Right atrium auricular region (tissue), 2 donors: Measurements from ENCODE around the gene ASB1. TPM values are rescaled to one million over a fixed set of nuclear protein-coding genes. Genes with fewer than 3 reads are reported as not detected.

Experiments
- DNase-seq: peaks from one replicate; pipeline ENCODE4 v3.0.0-alpha.2; 2019; ENCODE audit warnings: low spot score
- H3K27ac ChIP-seq, 2 donors: fragments of 200-600 bp; sonication (generic); 1 replicate in 1 of 2; 2 replicates in 1 of 2; pipeline ENCODE4 v1.5.1; 2016 to 2019
- H3K27me3 ChIP-seq, 2 donors: fragments of 200-600 bp; sonication (generic); one replicate each; pipeline versions ENCODE4 v1.5.1 to v1.6.0; 2017 to 2019
- H3K36me3 ChIP-seq: fragments of 200-600 bp; sonication (generic); one replicate; pipeline ENCODE4 v1.5.1; 2016
- H3K4me1 ChIP-seq, 2 donors: fragments of 200-600 bp; sonication (generic); one replicate each; pipeline versions ENCODE4 v1.5.1 to v1.6.0; 2017 to 2019
- H3K4me3 ChIP-seq, 2 donors: fragments of 200-600 bp; sonication (generic); 1 replicate in 1 of 2; 2 replicates in 1 of 2; pipeline ENCODE4 v1.5.1; 2017 to 2019; ENCODE audit warnings: mild to moderate bottlenecking in 1 of 2, moderate library complexity in 1 of 2
- H3K9me3 ChIP-seq, 2 donors: fragments of 200-600 bp; sonication (generic); one replicate each; pipeline ENCODE4 v1.5.1; 2019
- total RNA-seq, 2 donors: library from RNA; depleted of rRNA; stranded (reverse); fragments of >200 nt; gene quantifications; one replicate each; pipeline ENCODE4 v1.1.0, GENCODE V29; 2016
- TF ChIP-seq, protein P1 (sequence below), 2 donors: fragments of 200-600 bp; sonication (generic); IDR thresholded peaks; one replicate each; pipeline ENCODE4 v1.5.1; 2019; ENCODE audit warnings: antibody characterized with exemption in 2 of 2

Gene ASB1
- total RNA-seq, 2 donors from 2014 or later: 32.3 to 43.6 TPM

DNA sequence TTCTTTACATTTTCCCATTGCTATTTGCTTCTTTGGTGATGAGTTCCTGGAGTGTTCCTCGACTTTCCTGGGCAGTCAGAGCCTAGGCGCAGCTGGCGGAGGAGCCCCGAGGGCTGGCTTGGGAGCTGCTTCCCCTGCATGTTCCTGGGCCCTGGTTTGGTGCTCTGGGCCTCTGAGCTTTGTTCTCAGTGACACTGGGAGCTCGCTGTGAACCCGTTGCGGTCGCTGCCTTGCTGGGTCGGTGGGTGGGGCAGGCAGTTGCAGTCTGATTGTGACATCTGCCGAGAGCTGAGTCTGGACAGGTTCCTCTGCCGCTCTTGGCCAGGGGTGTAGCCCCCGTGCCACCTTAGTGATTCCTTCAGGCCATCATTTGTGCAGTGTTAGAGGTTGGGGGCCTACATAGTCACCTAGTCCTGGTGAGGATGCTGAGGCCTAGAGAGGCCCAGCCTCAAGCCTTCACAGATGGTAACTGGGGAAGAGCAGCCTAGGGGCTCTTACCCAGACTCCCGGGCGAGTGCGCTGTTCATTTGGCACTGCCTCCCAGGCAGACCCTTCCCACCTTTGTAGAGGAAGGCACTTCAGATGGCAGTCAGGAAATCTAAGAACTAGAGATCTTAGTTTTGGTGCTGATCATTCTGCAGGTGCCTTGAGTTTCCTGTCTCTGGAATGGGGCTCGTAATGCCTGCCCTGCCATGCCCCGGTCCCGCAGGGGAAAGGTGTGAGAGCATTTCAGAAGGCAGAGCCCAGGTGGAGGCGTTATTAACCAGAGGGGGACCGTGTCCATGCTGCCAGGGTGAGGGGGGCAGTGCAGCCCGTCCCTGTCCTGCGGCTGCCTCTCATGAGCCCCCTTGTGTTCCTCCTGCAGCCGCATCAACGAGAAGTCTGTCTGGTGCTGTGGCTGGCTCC lies 8.4 kb downstream of the ASB1 start:
- H3K27me3 ChIP-seq: no peaks in the 10 kb centered on the region
- H3K4me3 ChIP-seq: no peak overlapping the region
- DNase-seq: no peak
- no peak overlapping the region for H3K27ac ChIP-seq
- TF ChIP-seq, protein P1, sequence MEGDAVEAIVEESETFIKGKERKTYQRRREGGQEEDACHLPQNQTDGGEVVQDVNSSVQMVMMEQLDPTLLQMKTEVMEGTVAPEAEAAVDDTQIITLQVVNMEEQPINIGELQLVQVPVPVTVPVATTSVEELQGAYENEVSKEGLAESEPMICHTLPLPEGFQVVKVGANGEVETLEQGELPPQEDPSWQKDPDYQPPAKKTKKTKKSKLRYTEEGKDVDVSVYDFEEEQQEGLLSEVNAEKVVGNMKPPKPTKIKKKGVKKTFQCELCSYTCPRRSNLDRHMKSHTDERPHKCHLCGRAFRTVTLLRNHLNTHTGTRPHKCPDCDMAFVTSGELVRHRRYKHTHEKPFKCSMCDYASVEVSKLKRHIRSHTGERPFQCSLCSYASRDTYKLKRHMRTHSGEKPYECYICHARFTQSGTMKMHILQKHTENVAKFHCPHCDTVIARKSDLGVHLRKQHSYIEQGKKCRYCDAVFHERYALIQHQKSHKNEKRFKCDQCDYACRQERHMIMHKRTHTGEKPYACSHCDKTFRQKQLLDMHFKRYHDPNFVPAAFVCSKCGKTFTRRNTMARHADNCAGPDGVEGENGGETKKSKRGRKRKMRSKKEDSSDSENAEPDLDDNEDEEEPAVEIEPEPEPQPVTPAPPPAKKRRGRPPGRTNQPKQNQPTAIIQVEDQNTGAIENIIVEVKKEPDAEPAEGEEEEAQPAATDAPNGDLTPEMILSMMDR (IDR thresholded peaks at IDR 0.05): no peak
- peaks cover 0 to 6% of the 10 kb centered on the region in 2 donors for H3K9me3 ChIP-seq
- peaks cover 0 to 16% of the 10 kb centered on the region in 2 donors for H3K4me1 ChIP-seq
- peaks cover 39% of the 10 kb centered on the region for H3K36me3 ChIP-seq

DNA sequence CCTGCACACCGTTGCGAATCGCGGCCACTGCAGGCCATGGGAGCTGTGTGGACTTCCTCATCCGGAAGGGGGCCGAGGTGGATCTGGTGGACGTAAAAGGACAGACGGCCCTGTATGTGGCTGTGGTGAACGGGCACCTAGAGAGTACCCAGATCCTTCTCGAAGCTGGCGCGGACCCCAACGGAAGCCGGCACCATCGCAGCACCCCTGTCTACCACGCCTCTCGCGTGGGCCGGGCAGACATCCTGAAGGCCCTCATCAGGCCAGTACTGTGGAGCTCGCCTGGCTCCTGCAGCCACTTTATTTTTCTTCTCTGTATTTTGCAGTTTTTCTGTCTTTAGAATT lies 9.0 kb downstream of the ASB1 start:
- H3K4me3 ChIP-seq: no peak overlapping the region
- TF ChIP-seq, protein P1 (IDR thresholded peaks at IDR 0.05): no peak
- H3K9me3 ChIP-seq: peaks cover 0 to 2% of the 10 kb centered on the region in 2 donors
- H3K27ac ChIP-seq: no peak overlapping the region
- H3K27me3 ChIP-seq: no peaks in the 10 kb centered on the region
- H3K36me3 ChIP-seq: peaks cover 34% of the 10 kb centered on the region
- H3K4me1 ChIP-seq: peaks cover 0 to 23% of the 10 kb centered on the region in 2 donors
- DNase-seq: no peak

DNA sequence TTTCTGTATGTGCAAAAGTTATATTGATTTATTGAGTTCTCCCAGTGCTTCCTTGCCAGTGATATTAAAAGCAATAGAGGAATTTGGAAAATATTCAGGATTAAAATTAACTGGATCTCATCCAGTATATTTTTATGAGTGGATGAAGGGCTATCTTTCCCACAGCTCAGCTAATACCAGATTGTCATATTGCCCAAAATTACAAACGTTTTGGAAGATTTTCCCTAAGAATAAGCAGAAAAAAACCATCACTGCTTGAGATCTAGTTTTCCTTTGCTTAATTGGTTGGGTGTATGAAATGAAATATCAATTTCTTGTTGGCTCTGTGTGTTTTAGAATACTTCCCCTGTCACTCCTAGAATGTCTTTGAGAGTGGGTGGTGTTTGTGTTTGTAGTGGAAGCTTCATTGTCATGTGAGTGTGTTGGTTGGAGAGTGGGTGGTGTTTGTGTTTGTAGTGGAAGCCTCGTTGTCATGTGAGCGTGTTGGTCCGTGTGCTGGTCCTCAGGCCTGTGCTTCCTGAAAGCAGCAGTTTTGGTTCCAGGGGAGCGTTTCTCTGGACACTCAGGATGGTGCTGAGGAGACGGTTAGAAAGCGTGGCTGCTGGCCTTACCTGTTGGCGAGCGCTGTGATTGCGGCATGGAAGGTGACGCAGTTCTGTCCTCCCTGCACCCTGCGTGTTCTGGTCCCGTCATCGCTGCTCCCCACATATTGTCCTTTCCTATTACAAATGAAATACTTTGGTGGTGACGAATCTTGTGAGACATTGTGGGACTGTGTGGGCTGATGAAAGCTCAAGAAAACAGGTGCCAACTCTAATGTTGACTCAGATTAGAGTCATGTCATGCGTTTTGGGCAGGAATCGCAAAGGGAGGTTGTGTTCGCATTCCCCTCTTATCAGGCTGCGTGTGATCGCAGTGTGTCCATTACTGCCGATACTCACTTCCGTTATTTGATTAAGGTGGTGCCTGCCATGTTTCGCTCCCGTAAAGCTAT lies 12.4 kb downstream of the ASB1 start:
- Histone ChIP-seq H3K4me3 (no peak overlapping the region), H3K27ac (peak overlapping the region; percentile 72 to 85), H3K4me1 (peaks cover 0 to 38% of the 10 kb centered on the region in 2 donors), H3K36me3 (peaks cover 22% of the 10 kb centered on the region), H3K9me3 (no peaks in the 10 kb centered on the region), H3K27me3 (no peaks in the 10 kb centered on the region)
- DNase-seq: peak; percentile 81
- TF ChIP-seq, protein P1 (IDR thresholded peaks at IDR 0.05): no peak

DNA sequence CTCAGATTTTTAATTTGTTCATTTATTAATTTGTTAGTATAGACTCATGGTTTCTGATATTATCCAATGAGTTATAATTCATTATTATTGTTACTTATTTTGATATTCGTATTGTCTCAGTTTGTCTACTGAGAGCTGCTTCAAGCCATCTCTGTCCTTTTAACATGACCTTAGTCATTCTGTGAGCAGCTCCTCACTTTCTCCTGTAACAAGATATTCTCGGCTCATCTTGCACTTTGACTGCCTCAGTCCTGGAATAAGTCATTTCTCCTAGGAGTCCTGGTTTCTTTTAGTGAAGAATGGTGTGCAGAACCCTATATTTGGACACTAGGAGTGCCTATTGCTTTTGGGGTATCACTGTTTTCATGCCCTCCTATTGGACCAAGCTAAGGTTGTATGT lies 13.2 kb downstream of the ASB1 start:
- Histone ChIP-seq H3K4me1 (peaks cover 0 to 38% of the 10 kb centered on the region in 2 donors), H3K4me3 (no peak overlapping the region), H3K27ac (peak overlapping the region; percentile 72 to 85), H3K9me3 (no peaks in the 10 kb centered on the region), H3K27me3 (no peaks in the 10 kb centered on the region), H3K36me3 (peaks cover 22% of the 10 kb centered on the region)
- no peak for DNase-seq
- TF ChIP-seq, protein P1 (IDR thresholded peaks at IDR 0.05): no peak

DNA sequence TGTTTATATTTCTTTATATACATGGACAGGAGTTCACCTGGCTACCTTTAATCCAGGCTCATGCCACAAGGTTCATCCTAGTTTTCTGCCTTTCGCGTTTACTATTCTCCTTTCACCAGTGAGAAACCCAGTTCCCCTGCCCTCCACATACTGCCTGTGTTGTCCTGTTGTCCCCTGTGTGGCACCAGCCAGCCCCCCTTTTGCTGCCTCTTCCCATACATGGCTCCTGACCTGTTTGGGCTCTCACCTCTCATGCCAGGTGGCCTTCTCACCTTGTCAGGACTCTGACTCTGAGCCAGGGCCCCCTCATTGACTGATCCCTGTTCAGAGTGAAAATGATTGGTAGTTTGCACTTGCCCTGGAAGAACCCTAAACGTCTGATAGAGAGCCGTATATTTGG lies 13.6 kb downstream of the ASB1 start:
- Histone ChIP-seq H3K4me1 (peaks cover 0 to 38% of the 10 kb centered on the region in 2 donors), H3K27ac (peak overlapping the region; percentile 72 to 85), H3K9me3 (no peaks in the 10 kb centered on the region), H3K27me3 (no peaks in the 10 kb centered on the region), H3K36me3 (peaks cover 22% of the 10 kb centered on the region), H3K4me3 (no peak overlapping the region)
- no peak for DNase-seq
- TF ChIP-seq, protein P1 (IDR thresholded peaks at IDR 0.05): no peak
